ENCODE measurements around the gene ESRRB.

Gene ESRRB

GRCh38 chr14:76461886-76462285 is 85.9 kb downstream of the ESRRB start:
- no peak overlapping the region for H4K8ac ChIP-seq (ENCODE audit: low read depth, low read length)

GRCh38 chr14:76462330-76462729 is 86.4 kb downstream of the ESRRB start:
- no peak overlapping the region for H3K9ac ChIP-seq (ENCODE audit: low read length)
- H4K12ac ChIP-seq (ENCODE audit: low read depth, low read length), result no peak overlapping the region
- H3K27ac ChIP-seq (ENCODE audit: low read depth, low read length), result no peak overlapping the region
- no peak overlapping the region for H3K23ac ChIP-seq (ENCODE audit: low read length)
- no peak overlapping the region for H3K4ac ChIP-seq (ENCODE audit: low read depth, low read length)
- H4K91ac ChIP-seq (ENCODE audit: low read depth, low read length), result no peak overlapping the region
- no peak overlapping the region for H2BK5ac ChIP-seq (ENCODE audit: low read depth, low read length, poor library complexity)
- no peak overlapping the region for H2BK12ac ChIP-seq (ENCODE audit: low read length)
- H3K4me2 ChIP-seq (ENCODE audit: low read length), result no peak overlapping the region
- H3K79me1 ChIP-seq (ENCODE audit: low read length), result no peaks in the 10 kb centered on the region
- no peak for DNase-seq
- no peaks in the 10 kb centered on the region for H3K36me3 ChIP-seq (ENCODE audit: control insufficient read depth in 1 of 2, insufficient read depth in 2 of 2, low read length in 2 of 2)
- H3K27me3 ChIP-seq (ENCODE audit: insufficient read depth, low read length), result no peaks in the 10 kb centered on the region
- H2BK120ac ChIP-seq (ENCODE audit: insufficient read depth, low read length, poor library complexity), result no peak overlapping the region
- H3K14ac ChIP-seq (ENCODE audit: low read length), result no peak overlapping the region
- no peaks in the 10 kb centered on the region for H3K79me2 ChIP-seq (ENCODE audit: control insufficient read depth, insufficient read depth, low read length, poor library complexity)
- H2AK5ac ChIP-seq (ENCODE audit: low read length), result no peak overlapping the region
- H3K9me3 ChIP-seq (ENCODE audit: insufficient read depth, low read depth, low read length), result no peaks in the 10 kb centered on the region
- no CpG with 5 or more reads among the region's 11 CpGs for WGBS (ENCODE audit: extremely low coverage, insufficient coverage, insufficient read length)
- no peak overlapping the region for H3K4me3 ChIP-seq (ENCODE audit: low read depth, low read length)
- no peak overlapping the region for H3K18ac ChIP-seq (ENCODE audit: low read length)
- H2AFZ ChIP-seq (ENCODE audit: insufficient read depth, low read length, poor library complexity), result no peak overlapping the region
- no peak overlapping the region for H4K8ac ChIP-seq (ENCODE audit: low read depth, low read length)
- no peaks in the 10 kb centered on the region for H3K4me1 ChIP-seq (ENCODE audit: control insufficient read depth in 1 of 2, insufficient read depth in 2 of 2, low read length in 2 of 2)

More at GRCh38 chr14:76461886-76462285, 85.9 kb downstream of the ESRRB start:
- Histone ChIP-seq H3K9me3 (ENCODE audit: insufficient read depth, low read depth, low read length) (no peaks in the 10 kb centered on the region), H2BK120ac (ENCODE audit: insufficient read depth, low read length, poor library complexity) (no peak overlapping the region), H3K4me1 (ENCODE audit: control insufficient read depth in 1 of 2, insufficient read depth in 2 of 2, low read length in 2 of 2) (no peaks in the 10 kb centered on the region), H3K23ac (ENCODE audit: low read length) (no peak overlapping the region), H3K79me2 (ENCODE audit: control insufficient read depth, insufficient read depth, low read length, poor library complexity) (no peaks in the 10 kb centered on the region), H3K27me3 (ENCODE audit: insufficient read depth, low read length) (no peaks in the 10 kb centered on the region), H3K4ac (ENCODE audit: low read depth, low read length) (no peak overlapping the region), H3K14ac (ENCODE audit: low read length) (no peak overlapping the region), H3K9ac (ENCODE audit: low read length) (no peak overlapping the region), H3K79me1 (ENCODE audit: low read length) (no peaks in the 10 kb centered on the region), H3K18ac (ENCODE audit: low read length) (no peak overlapping the region), H2AFZ (ENCODE audit: insufficient read depth, low read length, poor library complexity) (no peak overlapping the region), H2BK12ac (ENCODE audit: low read length) (no peak overlapping the region), H2AK5ac (ENCODE audit: low read length) (no peak overlapping the region), H3K4me3 (ENCODE audit: low read depth, low read length) (no peak overlapping the region), H4K12ac (ENCODE audit: low read depth, low read length) (no peak overlapping the region), H3K4me2 (ENCODE audit: low read length) (no peak overlapping the region), H3K36me3 (ENCODE audit: control insufficient read depth in 1 of 2, insufficient read depth in 2 of 2, low read length in 2 of 2) (no peaks in the 10 kb centered on the region), H2BK5ac (ENCODE audit: low read depth, low read length, poor library complexity) (no peak overlapping the region), H3K27ac (ENCODE audit: low read depth, low read length) (no peak overlapping the region), H4K91ac (ENCODE audit: low read depth, low read length) (no peak overlapping the region)
- WGBS (ENCODE audit: extremely low coverage, insufficient coverage, insufficient read length), result no CpG with 5 or more reads among the region's 4 CpGs
- DNase-seq, result no peak

GRCh38 chr14:76463105-76463504 is 87.2 kb downstream of the ESRRB start:
- Histone ChIP-seq H2BK12ac (ENCODE audit: low read length) (no peak overlapping the region), H3K27me3 (ENCODE audit: insufficient read depth, low read length) (no peaks in the 10 kb centered on the region), H3K23ac (ENCODE audit: low read length) (no peak overlapping the region), H3K79me2 (ENCODE audit: control insufficient read depth, insufficient read depth, low read length, poor library complexity) (no peaks in the 10 kb centered on the region), H2BK120ac (ENCODE audit: insufficient read depth, low read length, poor library complexity) (no peak overlapping the region), H3K4ac (ENCODE audit: low read depth, low read length) (no peak overlapping the region), H2AFZ (ENCODE audit: insufficient read depth, low read length, poor library complexity) (no peak overlapping the region), H4K12ac (ENCODE audit: low read depth, low read length) (no peak overlapping the region), H3K18ac (ENCODE audit: low read length) (no peak overlapping the region), H3K9me3 (ENCODE audit: insufficient read depth, low read depth, low read length) (no peaks in the 10 kb centered on the region), H3K79me1 (ENCODE audit: low read length) (no peaks in the 10 kb centered on the region), H3K4me1 (ENCODE audit: control insufficient read depth in 1 of 2, insufficient read depth in 2 of 2, low read length in 2 of 2) (no peaks in the 10 kb centered on the region), H3K4me3 (ENCODE audit: low read depth, low read length) (no peak overlapping the region), H4K8ac (ENCODE audit: low read depth, low read length) (no peak overlapping the region), H3K14ac (ENCODE audit: low read length) (no peak overlapping the region), H3K36me3 (ENCODE audit: control insufficient read depth in 1 of 2, insufficient read depth in 2 of 2, low read length in 2 of 2) (no peaks in the 10 kb centered on the region), H2BK5ac (ENCODE audit: low read depth, low read length, poor library complexity) (no peak overlapping the region), H3K9ac (ENCODE audit: low read length) (no peak overlapping the region), H3K4me2 (ENCODE audit: low read length) (no peak overlapping the region), H3K27ac (ENCODE audit: low read depth, low read length) (no peak overlapping the region), H4K91ac (ENCODE audit: low read depth, low read length) (no peak overlapping the region), H2AK5ac (ENCODE audit: low read length) (no peak overlapping the region)
- no peak for DNase-seq
- WGBS (ENCODE audit: extremely low coverage, insufficient coverage, insufficient read length), result no CpG with 5 or more reads among the region's 4 CpGs

- H3K4ac ChIP-seq (ENCODE audit: low read depth, low read length), result no peak overlapping the region
- H3K4me2 ChIP-seq (ENCODE audit: low read length), result no peak overlapping the region
- H2BK120ac ChIP-seq (ENCODE audit: insufficient read depth, low read length, poor library complexity), result no peak overlapping the region
- no CpG with 5 or more reads among the region's 4 CpGs for WGBS (ENCODE audit: extremely low coverage, insufficient coverage, insufficient read length)
- no peak overlapping the region for H3K9ac ChIP-seq (ENCODE audit: low read length)
- H2BK5ac ChIP-seq (ENCODE audit: low read depth, low read length, poor library complexity), result no peak overlapping the region
- H3K79me1 ChIP-seq (ENCODE audit: low read length), result no peaks in the 10 kb centered on the region
- no peak overlapping the region for H2AFZ ChIP-seq (ENCODE audit: insufficient read depth, low read length, poor library complexity)
- H3K14ac ChIP-seq (ENCODE audit: low read length), result no peak overlapping the region
- no peak for DNase-seq
- H3K79me2 ChIP-seq (ENCODE audit: control insufficient read depth, insufficient read depth, low read length, poor library complexity), result no peaks in the 10 kb centered on the region
- H3K18ac ChIP-seq (ENCODE audit: low read length), result no peak overlapping the region
- H3K27me3 ChIP-seq (ENCODE audit: insufficient read depth, low read length), result no peaks in the 10 kb centered on the region
- no peak overlapping the region for H3K4me3 ChIP-seq (ENCODE audit: low read depth, low read length)
- H2AK5ac ChIP-seq (ENCODE audit: low read length), result no peak overlapping the region
- H3K23ac ChIP-seq (ENCODE audit: low read length), result no peak overlapping the region
- no peak overlapping the region for H4K8ac ChIP-seq (ENCODE audit: low read depth, low read length)
- no peak overlapping the region for H4K91ac ChIP-seq (ENCODE audit: low read depth, low read length)
- no peak overlapping the region for H3K27ac ChIP-seq (ENCODE audit: low read depth, low read length)
- H3K36me3 ChIP-seq (ENCODE audit: control insufficient read depth in 1 of 2, insufficient read depth in 2 of 2, low read length in 2 of 2), result no peaks in the 10 kb centered on the region
- no peaks in the 10 kb centered on the region for H3K4me1 ChIP-seq (ENCODE audit: control insufficient read depth in 1 of 2, insufficient read depth in 2 of 2, low read length in 2 of 2)
- no peak overlapping the region for H4K12ac ChIP-seq (ENCODE audit: low read depth, low read length)
- no peaks in the 10 kb centered on the region for H3K9me3 ChIP-seq (ENCODE audit: insufficient read depth, low read depth, low read length)
- no peak overlapping the region for H2BK12ac ChIP-seq (ENCODE audit: low read length)
These were observed 88.9 kb downstream of the ESRRB start for GRCh38 chr14:76464856-76465255.

All from trophoblast cell (in vitro differentiated cells and primary cell).